ENCODE data around the gene QDPR. TPM values are rescaled to one million over a fixed set of nuclear protein-coding genes. Genes with fewer than 3 reads are reported as not detected.
A peak's percentile ranks its signal among the peaks of the same experiment; 100 is the strongest.
"Not testable (repeated sequence)": the region's sequence is repeated elsewhere in the genome, so short reads cannot be mapped to it uniquely, and the experiment has no call there.

Gene QDPR
- polyA plus RNA-seq, 1 experiment = 23.7 TPM

DNA sequence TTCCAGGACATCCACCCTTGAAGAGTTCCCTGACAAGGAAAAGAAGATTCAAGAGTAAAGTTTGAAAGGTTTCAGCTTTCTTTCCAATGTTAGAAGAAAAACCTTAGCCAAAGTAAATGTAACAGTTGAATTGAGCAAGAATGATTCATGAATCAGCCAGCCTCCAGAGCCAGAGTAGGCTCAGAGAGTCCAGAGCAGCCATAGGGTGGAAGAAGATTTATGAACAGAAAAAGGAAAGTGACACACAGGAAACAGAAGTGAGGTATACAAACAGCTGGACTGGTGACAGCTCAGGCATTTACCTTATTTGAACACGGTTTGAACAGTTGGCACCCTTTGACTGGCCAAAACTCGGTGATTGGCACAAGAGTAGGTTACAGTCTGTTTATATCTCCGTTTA, 63.2 kb downstream of the QDPR start:
- TF ChIP-seq CTCF (IDR thresholded peaks at IDR 0.05; ENCODE audit: insufficient read depth, low read depth, low read length) = no peak
- Histone ChIP-seq H3K36me3 (ENCODE audit: control insufficient read depth, insufficient read depth, low read length) (no peaks in the 10 kb centered on the region), H3K4me3 (ENCODE audit: low read depth, low read length) (no peak overlapping the region), H3K27me3 (ENCODE audit: control insufficient read depth, insufficient read depth, low read length) (no peaks in the 10 kb centered on the region)
- POLR2A ChIA-PET = no interaction called here
- DNase-seq (ENCODE audit: low read depth) = no peak
- CTCF ChIA-PET = interaction anchor here (0.7 to 4.2 kb wide), 14 partner anchors 8 to 1158 kb away, joined by 3 to 32 read pairs (median 5); no protein-coding TSS in a partner anchor

GRCh38 chr4:17447675-17448298, 64.1 kb downstream of the QDPR start:
- TF ChIP-seq CTCF (IDR thresholded peaks at IDR 0.05; ENCODE audit: insufficient read depth, low read depth, low read length) = peak; percentile 76
- ChIA-PET CTCF (interaction anchor here (0.6 to 4.2 kb wide), 42 partner anchors 7 to 1427 kb away, joined by 3 to 32 read pairs (median 4); no protein-coding TSS in a partner anchor), POLR2A (interaction anchor here (0.6 kb wide), 1 partner anchor 644 kb away, joined by 9 read pairs; no protein-coding TSS in a partner anchor)
- H3K36me3 ChIP-seq (ENCODE audit: control insufficient read depth, insufficient read depth, low read length) = no peaks in the 10 kb centered on the region
- no peaks in the 10 kb centered on the region for H3K27me3 ChIP-seq (ENCODE audit: control insufficient read depth, insufficient read depth, low read length)
- no peak for DNase-seq (ENCODE audit: low read depth)
- no peak overlapping the region for H3K4me3 ChIP-seq (ENCODE audit: low read depth, low read length)

GRCh38 chr4:17447056-17447455, 64.8 kb downstream of the QDPR start:
- no peak overlapping the region for H3K4me3 ChIP-seq (ENCODE audit: low read depth, low read length)
- no peak for TF ChIP-seq CTCF (IDR thresholded peaks at IDR 0.05; ENCODE audit: insufficient read depth, low read depth, low read length)
- no peaks in the 10 kb centered on the region for H3K27me3 ChIP-seq (ENCODE audit: control insufficient read depth, insufficient read depth, low read length)
- CTCF ChIA-PET = interaction anchor here (0.7 to 4.2 kb wide), 31 partner anchors 9 to 1427 kb away, joined by 3 to 32 read pairs (median 4); no protein-coding TSS in a partner anchor
- H3K36me3 ChIP-seq (ENCODE audit: control insufficient read depth, insufficient read depth, low read length) = no peaks in the 10 kb centered on the region
- no peak for DNase-seq (ENCODE audit: low read depth)
- POLR2A ChIA-PET = interaction anchor here (0.5 kb wide), 1 partner anchor 915 kb away, joined by 7 read pairs; no protein-coding TSS in a partner anchor

- H3K36me3 ChIP-seq (ENCODE audit: control insufficient read depth, insufficient read depth, low read length); DNase-seq (ENCODE audit: low read depth); H3K4me3 ChIP-seq (ENCODE audit: low read depth, low read length); CTCF ChIA-PET; H3K27me3 ChIP-seq (ENCODE audit: control insufficient read depth, insufficient read depth, low read length); POLR2A ChIA-PET: not testable (repeated sequence)
Measured at GRCh38 chr4:17442477-17442876, 69.4 kb downstream of the QDPR start.

- Histone ChIP-seq H3K4me3 (ENCODE audit: low read depth, low read length) (no peak overlapping the region), H3K27me3 (ENCODE audit: control insufficient read depth, insufficient read depth, low read length) (no peaks in the 10 kb centered on the region), H3K36me3 (ENCODE audit: control insufficient read depth, insufficient read depth, low read length) (no peaks in the 10 kb centered on the region)
- ChIA-PET CTCF (interaction anchor here (0.6 to 2.1 kb wide), 2 partner anchors 11 to 85 kb away, joined by 3 to 9 read pairs; no protein-coding TSS in a partner anchor), POLR2A (no interaction called here)
- no peak for DNase-seq (ENCODE audit: low read depth)
- TF ChIP-seq CTCF (IDR thresholded peaks at IDR 0.05; ENCODE audit: insufficient read depth, low read depth, low read length) = no peak
Measured at GRCh38 chr4:17437396-17437795, 74.5 kb downstream of the QDPR start.

Data from BJ (cell line).